Esophagus (tissue), 2 donors: Measurements from ENCODE around the gene TAS2R42. TPM values are rescaled to one million over a fixed set of nuclear protein-coding genes. Genes with fewer than 3 reads are reported as not detected.

Experiments used
- H3K27ac ChIP-seq, 2 donors: one replicate each; pipeline ENCODE4 v1.5.1; 2013; ENCODE audit warnings: low read depth in 2 of 2, mild to moderate bottlenecking in 2 of 2, inconsistent platforms in 1 of 2, low read length in 1 of 2, moderate library complexity in 1 of 2
- H3K27me3 ChIP-seq, 2 donors: one replicate each; pipeline ENCODE4 v1.6.1; 2013; ENCODE audit warnings: low read length in 2 of 2, control low read depth in 1 of 2, mild to moderate bottlenecking in 1 of 2; ENCODE audit not compliant: insufficient read depth in 2 of 2, control insufficient read depth in 1 of 2
- H3K36me3 ChIP-seq, 2 donors: one replicate each; pipeline ENCODE4 v1.6.1; 2013; ENCODE audit warnings: low read length in 1 of 2; ENCODE audit not compliant: control insufficient read depth in 2 of 2, insufficient read depth in 2 of 2
- H3K4me1 ChIP-seq, 2 donors: one replicate each; pipeline ENCODE4 v1.6.1; 2013; ENCODE audit warnings: low read length in 1 of 2; ENCODE audit not compliant: control insufficient read depth in 2 of 2, insufficient read depth in 2 of 2
- H3K4me3 ChIP-seq, 2 donors: one replicate each; pipeline ENCODE4 v1.5.1; 2013; ENCODE audit warnings: low read length in 2 of 2, mild to moderate bottlenecking in 2 of 2, low read depth in 1 of 2, moderate library complexity in 1 of 2
- H3K9me3 ChIP-seq, 2 donors: one replicate each; pipeline ENCODE4 v1.6.1; 2013; ENCODE audit warnings: mild to moderate bottlenecking in 2 of 2, low read depth in 1 of 2, low read length in 1 of 2, moderate library complexity in 1 of 2; ENCODE audit not compliant: control insufficient read depth in 2 of 2, insufficient read depth in 1 of 2
- WGBS, 2 donors: extraction: QIAGEN DNeasy Blood & Tissue Kit; methylation state at CpG; one replicate each; pipeline ENCODE4 v1.1.7; 2013; 5-methylcytosine and 5-hydroxymethylcytosine counted together
- polyA plus RNA-seq, 2 donors: library from polyadenylated mRNA; stranded (reverse); fragments of 200-250 nt; gene quantifications; one replicate each; pipeline ENCODE4 v1.2.3, GENCODE V29; 2013
- donor health status: healthy with polysubstance abuse.
- donor health status: Bipolar disorder and iron deficiency.

The TAS2R42 gene
- not detected for polyA plus RNA-seq

DNA sequence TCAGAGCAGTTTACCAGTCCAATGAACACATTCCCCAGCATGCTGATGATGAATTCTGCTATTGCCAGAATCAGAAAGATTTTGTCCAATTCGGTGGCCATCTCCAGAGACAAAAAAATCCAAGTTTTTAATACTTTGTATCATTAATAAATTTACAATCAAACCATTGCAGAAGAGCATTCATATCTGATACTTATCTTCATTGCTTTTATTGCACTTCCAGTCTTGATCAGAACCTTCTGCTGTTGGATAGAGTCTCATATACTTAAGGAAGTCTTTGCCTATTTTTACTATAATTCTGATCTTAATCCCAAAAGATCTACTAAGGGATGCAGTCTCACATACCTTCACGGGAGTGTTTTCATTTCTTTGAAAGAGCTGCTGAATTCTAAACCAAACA, at the start of gene TAS2R42:
Gene TAS2R42, minus strand, starts transcription at position 101 of the 400 bp plus-strand sequence. Its CDS starts 0 bp downstream, at position 101.
- Histone ChIP-seq H3K27ac (no peak within 1 kb of the TSS), H3K9me3 (no peaks in the 10 kb centered on the region), H3K4me1 (peaks cover 0 to 2% of the 10 kb centered on the region in 2 donors), H3K36me3 (no peaks in the 10 kb centered on the region), H3K4me3 (no peak within 1 kb of the TSS), H3K27me3 (no peaks in the 10 kb centered on the region)
- 40 to 58% methylated on average over 2 of the region's 2 CpGs for WGBS, 2 donors

- Histone ChIP-seq H3K4me1 (no peaks in the 10 kb centered on the region), H3K36me3 (no peaks in the 10 kb centered on the region), H3K27ac (no peak overlapping the region), H3K27me3 (no peaks in the 10 kb centered on the region), H3K9me3 (no peaks in the 10 kb centered on the region), H3K4me3 (no peak overlapping the region)
- WGBS, 2 donors, result 65% methylated on average over 5 of the region's 5 CpGs
Observed at GRCh38 chr12:11233532-11233931, 46.8 kb upstream of the TAS2R42 start.

- 45 to 46% methylated on average over 5 of the region's 5 CpGs for whole genome bisulfite sequencing, 2 donors
- no peaks in the 10 kb centered on the region for H3K4me1 ChIP-seq
- H3K9me3 ChIP-seq, result no peaks in the 10 kb centered on the region
- H3K27me3 ChIP-seq, result no peaks in the 10 kb centered on the region
- no peak overlapping the region for H3K4me3 ChIP-seq
- no peak overlapping the region for H3K27ac ChIP-seq
- no peaks in the 10 kb centered on the region for H3K36me3 ChIP-seq
Observed at GRCh38 chr12:11228296-11228879, 41.7 kb upstream of the TAS2R42 start.

DNA sequence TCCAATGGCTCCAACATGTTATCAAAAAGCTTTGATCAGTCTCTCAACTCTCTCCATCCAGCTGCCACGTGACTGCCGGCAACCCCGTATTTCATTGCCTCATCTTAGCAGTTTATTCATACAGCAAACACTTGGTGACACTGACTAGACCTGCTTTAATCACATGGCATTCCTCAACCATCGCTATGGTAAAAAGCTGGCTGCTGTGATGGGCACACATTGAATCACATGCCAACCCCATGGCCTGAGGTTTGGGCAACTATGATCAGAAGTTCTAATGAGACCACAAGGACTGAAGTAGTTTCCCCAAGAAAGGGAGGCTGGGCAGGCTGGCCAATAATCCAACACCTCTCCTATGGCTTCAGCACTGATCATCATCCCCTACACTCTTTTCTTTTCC, 40.6 kb upstream of the TAS2R42 start:
- H3K27me3 ChIP-seq, result no peaks in the 10 kb centered on the region
- WGBS, 2 donors, result 83 to 86% methylated on average over 4 of the region's 4 CpGs
- no peaks in the 10 kb centered on the region for H3K4me1 ChIP-seq
- no peaks in the 10 kb centered on the region for H3K9me3 ChIP-seq
- H3K27ac ChIP-seq, result no peak overlapping the region
- H3K4me3 ChIP-seq, result no peak overlapping the region
- H3K36me3 ChIP-seq, result no peaks in the 10 kb centered on the region

- no peaks in the 10 kb centered on the region for H3K36me3 ChIP-seq
- H3K4me3 ChIP-seq, result no peak overlapping the region
- H3K27ac ChIP-seq, result no peak overlapping the region
- no peaks in the 10 kb centered on the region for H3K4me1 ChIP-seq
- no peaks in the 10 kb centered on the region for H3K27me3 ChIP-seq
- WGBS, 2 donors, result 65 to 82% methylated on average over 1 of the region's 1 CpG
- no peaks in the 10 kb centered on the region for H3K9me3 ChIP-seq
Observed at GRCh38 chr12:11209113-11209512, 22.4 kb upstream of the TAS2R42 start.

GRCh38 chr12:11204173-11204572, 17.4 kb upstream of the TAS2R42 start:
- Histone ChIP-seq H3K4me1 (no peaks in the 10 kb centered on the region), H3K27me3 (no peaks in the 10 kb centered on the region), H3K36me3 (no peaks in the 10 kb centered on the region), H3K4me3 (no peak overlapping the region), H3K27ac (no peak overlapping the region), H3K9me3 (no peaks in the 10 kb centered on the region)
- WGBS, 2 donors, result 93% methylated on average over 3 of the region's 3 CpGs

DNA sequence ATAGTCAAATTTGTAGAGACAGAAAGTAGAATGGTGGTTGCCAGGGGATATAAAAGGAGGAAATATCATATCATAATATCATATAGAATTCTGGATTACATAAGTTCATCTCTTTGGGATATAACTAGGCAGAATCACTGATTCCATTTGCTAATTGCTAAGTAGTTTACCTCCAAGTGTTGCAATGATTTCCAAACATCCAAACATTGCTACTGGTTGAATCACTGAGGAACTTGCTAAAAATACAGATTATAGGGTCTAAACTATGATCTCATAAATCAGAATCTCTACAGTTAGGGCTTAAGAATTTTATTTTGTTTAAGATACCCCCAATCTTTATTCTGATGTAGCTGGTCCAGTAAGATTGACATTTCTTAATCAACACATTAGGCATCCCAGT, 16.1 kb upstream of the TAS2R42 start:
- no peaks in the 10 kb centered on the region for H3K9me3 ChIP-seq
- no peaks in the 10 kb centered on the region for H3K27me3 ChIP-seq
- H3K4me3 ChIP-seq, result no peak overlapping the region
- H3K27ac ChIP-seq, result no peak overlapping the region
- no peaks in the 10 kb centered on the region for H3K36me3 ChIP-seq
- H3K4me1 ChIP-seq, result no peaks in the 10 kb centered on the region

DNA sequence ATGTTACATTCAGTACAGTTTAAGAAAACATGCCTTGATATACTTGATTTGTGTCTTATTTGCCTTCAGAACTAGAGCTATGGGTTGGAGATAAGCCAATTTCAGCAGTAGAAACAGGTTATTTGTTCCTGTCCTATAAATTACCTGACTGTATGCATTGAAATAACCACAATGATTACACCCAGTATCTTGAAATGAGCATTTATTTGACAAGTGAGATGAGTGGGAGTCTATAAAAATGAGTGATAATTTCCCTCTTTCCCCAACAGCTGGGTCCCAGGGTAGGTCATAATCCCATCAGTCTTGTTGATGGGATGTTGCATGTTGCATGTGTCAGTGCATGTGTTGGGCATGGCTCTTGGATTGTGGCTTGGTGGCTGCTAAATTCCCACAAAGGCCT, 3.7 kb downstream of the TAS2R42 start:
- Histone ChIP-seq H3K27ac (no peak overlapping the region), H3K27me3 (no peaks in the 10 kb centered on the region), H3K4me1 (peaks cover 0 to 2% of the 10 kb centered on the region in 2 donors), H3K9me3 (no peaks in the 10 kb centered on the region), H3K4me3 (no peak overlapping the region), H3K36me3 (no peaks in the 10 kb centered on the region)

DNA sequence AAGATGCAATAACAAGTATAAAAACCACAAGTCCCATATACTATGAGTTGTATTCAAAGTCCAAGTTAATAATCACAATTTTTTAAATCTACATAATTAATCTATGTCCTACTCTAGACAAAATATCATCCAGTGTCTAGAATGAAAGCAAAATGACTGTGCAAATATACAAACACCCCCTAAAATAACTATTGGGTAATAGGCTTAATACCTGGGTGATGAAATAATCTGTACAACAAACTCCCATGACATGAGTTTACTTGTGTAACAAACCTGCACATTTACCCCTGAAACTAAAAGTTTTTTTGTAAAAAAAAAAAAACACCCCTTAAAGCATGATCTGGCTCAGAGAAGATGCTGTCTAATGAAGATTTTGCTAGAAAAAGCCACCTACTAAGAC, 4.2 kb downstream of the TAS2R42 start:
- H3K9me3 ChIP-seq, result no peaks in the 10 kb centered on the region
- peaks cover 0 to 2% of the 10 kb centered on the region in 2 donors for H3K4me1 ChIP-seq
- H3K36me3 ChIP-seq, result no peaks in the 10 kb centered on the region
- no peak overlapping the region for H3K4me3 ChIP-seq
- no peaks in the 10 kb centered on the region for H3K27me3 ChIP-seq
- no peak overlapping the region for H3K27ac ChIP-seq

GRCh38 chr12:11178250-11178649, 8.5 kb downstream of the TAS2R42 start:
- Histone ChIP-seq H3K36me3 (no peaks in the 10 kb centered on the region), H3K4me1 (peaks cover 0 to 2% of the 10 kb centered on the region in 2 donors), H3K9me3 (no peaks in the 10 kb centered on the region), H3K4me3 (no peak overlapping the region), H3K27ac (no peak overlapping the region), H3K27me3 (no peaks in the 10 kb centered on the region)
- 90 to 100% methylated on average over 1 of the region's 1 CpG for WGBS, 2 donors
